Hematopoietic multipotent progenitor cell treated with erythropoietin and hydrocortisone succinate and interleukin-3 and kit ligand, for 17 days (in vitro differentiated cells): ENCODE results near the gene RUFY2.
"Not testable (repeated sequence)": the region's sequence is repeated elsewhere in the genome, so short reads cannot be mapped to it uniquely, and the experiment has no call there.

Source experiments
- DNase-seq: peaks from one replicate; pipeline ENCODE4 v3.0.0-alpha.2; 2015; ENCODE audit warnings: low spot score

Gene RUFY2

GRCh38 chr10:68327889-68328786 lies 78.9 kb downstream of the RUFY2 start:
- peak; percentile 10 for DNase-seq

- not testable (repeated sequence) for DNase-seq
Measured at GRCh38 chr10:68324396-68324795, 82.7 kb downstream of the RUFY2 start.

- DNase-seq: no peak
Measured at GRCh38 chr10:68318331-68319059, 88.6 kb downstream of the RUFY2 start.

DNA sequence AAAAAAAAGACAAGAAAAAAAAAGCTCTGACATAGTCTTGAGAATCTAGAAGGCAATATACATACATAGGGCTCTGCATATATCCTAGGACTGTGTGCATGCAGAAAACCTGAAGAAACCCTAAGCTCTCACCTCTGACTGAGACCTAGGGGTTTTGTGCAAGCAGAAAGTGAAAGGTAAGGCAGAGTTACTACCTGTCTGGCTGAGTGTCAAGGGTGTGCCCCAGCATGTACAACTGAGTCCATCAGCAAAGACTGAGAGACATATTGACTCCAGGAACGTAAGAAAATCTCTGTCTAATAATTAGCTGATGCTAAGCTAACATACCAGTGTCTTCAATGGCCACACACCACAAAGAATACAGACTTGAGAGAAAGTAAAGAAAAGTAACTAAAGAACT lies 91.5 kb downstream of the RUFY2 start:
- no peak for DNase-seq

GRCh38 chr10:68314930-68315329 lies 92.1 kb downstream of the RUFY2 start:
- not testable (repeated sequence) for DNase-seq

DNA sequence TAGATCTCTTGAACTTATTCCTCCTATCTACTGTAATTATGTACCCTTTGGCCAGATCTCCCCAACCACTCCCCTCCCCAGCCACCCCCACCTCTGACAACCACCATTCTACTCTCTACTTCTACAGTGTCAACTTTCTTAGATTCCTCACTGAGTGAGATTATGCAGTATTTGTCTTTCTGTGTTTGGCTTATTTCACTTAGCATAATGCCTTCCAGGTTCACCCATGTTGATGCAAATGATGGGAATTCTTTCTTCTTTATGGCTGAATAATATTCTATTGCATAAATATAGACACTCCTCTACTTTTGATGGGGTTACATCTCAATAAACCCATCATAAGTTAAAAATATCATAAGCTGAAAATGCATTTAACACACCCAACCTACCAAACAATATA lies 96.5 kb downstream of the RUFY2 start:
- DNase-seq: no peak

DNA sequence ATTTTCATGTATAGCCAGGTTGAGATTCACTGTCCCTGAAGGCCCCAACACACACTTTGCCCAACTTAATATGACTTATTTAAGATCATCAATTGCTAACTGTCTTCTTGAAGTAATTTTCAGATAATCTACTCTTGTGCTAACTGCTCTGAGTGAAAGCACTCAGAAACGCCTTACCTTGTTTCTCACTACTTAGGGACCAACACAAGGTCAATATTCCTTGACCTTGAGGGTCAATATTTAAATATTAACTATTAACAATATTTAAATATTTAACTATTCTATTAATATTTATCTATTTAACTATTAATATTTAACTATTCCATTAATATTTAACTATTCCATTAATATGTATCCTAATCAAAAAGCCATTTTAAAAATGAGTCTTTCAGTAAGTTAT lies 101.2 kb downstream of the RUFY2 start:
- DNase-seq: no peak

GRCh38 chr10:68303849-68304412 lies 103.1 kb downstream of the RUFY2 start:
- no peak for DNase-seq

DNA sequence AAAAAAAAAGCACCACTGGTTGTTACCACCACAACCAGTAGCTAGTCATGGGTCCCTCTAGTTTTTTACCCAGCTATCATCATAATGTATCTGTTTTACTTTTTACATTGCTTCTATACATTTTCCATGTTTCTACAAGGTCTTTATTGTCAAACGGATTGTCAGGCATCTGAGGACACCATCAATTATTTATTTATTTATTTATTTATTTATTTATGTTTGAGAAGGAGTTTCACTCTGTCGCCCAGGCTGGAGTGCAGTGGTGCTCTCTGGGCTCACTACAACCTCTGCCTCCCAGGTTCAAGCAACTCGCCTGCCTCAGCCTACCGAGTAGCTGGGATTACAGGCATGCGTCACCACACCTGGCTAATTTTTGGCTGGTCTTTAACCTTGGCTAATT lies 104.2 kb downstream of the RUFY2 start:
- no peak for DNase-seq

- no peak for DNase-seq
Measured at GRCh38 chr10:68302503-68302823, 104.6 kb downstream of the RUFY2 start.

DNA sequence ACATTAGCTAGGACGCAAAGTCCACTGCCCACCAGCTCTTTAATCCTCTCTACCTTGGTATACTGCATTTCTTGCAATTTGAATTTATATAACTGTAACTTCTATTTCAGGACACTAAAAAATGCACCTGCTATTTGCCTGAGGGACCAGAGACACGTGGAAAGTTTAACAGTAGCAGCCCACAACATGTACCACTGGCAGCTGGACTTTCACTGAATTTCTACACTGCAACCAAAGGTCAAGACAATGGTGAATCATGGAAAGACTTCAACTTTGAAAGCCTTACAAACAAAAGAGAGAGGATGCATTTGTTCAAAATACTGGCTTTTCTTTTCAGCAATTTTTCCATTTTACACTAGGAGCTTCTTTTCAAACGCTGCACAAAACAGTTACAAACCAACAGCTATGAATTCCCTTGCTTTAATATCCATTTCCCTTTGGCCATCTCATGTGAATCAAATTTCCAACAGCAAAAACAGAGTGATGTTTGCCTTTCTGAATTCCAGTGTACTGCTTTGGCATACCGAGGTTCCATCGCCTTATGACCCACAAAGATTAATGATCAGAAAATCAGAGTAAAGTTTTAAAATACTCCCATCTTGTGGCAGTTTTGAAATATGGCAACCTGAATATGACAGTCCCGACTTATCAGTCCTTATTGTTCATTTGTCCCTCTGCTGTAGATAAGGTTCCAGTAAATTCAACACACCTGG lies 105.1 kb downstream of the RUFY2 start:
- peak; percentile 46 for DNase-seq

GRCh38 chr10:68301301-68301700 lies 105.8 kb downstream of the RUFY2 start:
- no peak for DNase-seq

- no peak for DNase-seq
Measured at GRCh38 chr10:68296843-68297663, 110.0 kb downstream of the RUFY2 start.
